HepG2 (cell line): ENCODE measurements around the gene CENPB. TPM values are rescaled to one million over a fixed set of nuclear protein-coding genes. Genes with fewer than 3 reads are reported as not detected.
A peak's percentile ranks its signal among the peaks of the same experiment; 100 is the strongest.

Experiments
- CBFB ChIP-seq: sonication (generic); formaldehyde crosslinking; IDR thresholded peaks from 2 replicates; pipeline ENCODE4 v1.4.0; 2020; ENCODE audit warnings: missing genetic modification reagents
- CENPX ChIP-seq: sonication (generic); formaldehyde crosslinking; IDR thresholded peaks from 2 replicates; pipeline ENCODE4 v1.9.0; 2021; ENCODE audit warnings: mild to moderate bottlenecking, missing genetic modification reagents, moderate library complexity
- IRX3 ChIP-seq: sonication (generic); formaldehyde crosslinking; IDR thresholded peaks from 2 replicates; pipeline ENCODE4 v1.8.1; 2023; ENCODE audit warnings: mild to moderate bottlenecking, low read depth, missing genetic modification reagents, borderline replicate concordance
- KLF6 ChIP-seq: IDR thresholded peaks from 2 replicates; pipeline ENCODE4 v1.8.0; 2016; ENCODE audit warnings: missing biosample characterization, missing genetic modification reagents
- MEF2D ChIP-seq: sonication (generic); formaldehyde crosslinking; IDR thresholded peaks from 2 replicates; pipeline ENCODE4 v1.5.1; 2020; ENCODE audit warnings: mild to moderate bottlenecking, missing genetic modification reagents
- PHB2 ChIP-seq: fragments of 450-650 bp; IDR thresholded peaks from 2 replicates; pipeline ENCODE4 v1.6.1; 2018; ENCODE audit not compliant: partially characterized antibody
- STAT5B ChIP-seq: sonication (generic); formaldehyde crosslinking; IDR thresholded peaks from 2 replicates; pipeline ENCODE4 v1.4.0; 2020; ENCODE audit warnings: missing genetic modification reagents
- TCF7L2 ChIP-seq: IDR thresholded peaks from 2 replicates; pipeline ENCODE4 v1.6.1; 2011; ENCODE audit warnings: mild to moderate bottlenecking, low read depth, low read length, moderate library complexity
- ZKSCAN8 ChIP-seq: IDR thresholded peaks from 2 replicates; pipeline ENCODE4 v1.6.1; 2016; ENCODE audit warnings: borderline replicate concordance, missing genetic modification reagents, missing compliant biosample characterization
- ZNF10 ChIP-seq: sonication (generic); formaldehyde crosslinking; IDR thresholded peaks from 2 replicates; pipeline ENCODE4 v1.4.0; 2020; ENCODE audit warnings: mild to moderate bottlenecking, low read depth, missing genetic modification reagents, borderline replicate concordance
- ZNF251 ChIP-seq: sonication (generic); formaldehyde crosslinking; IDR thresholded peaks from 2 replicates; pipeline ENCODE4 v1.9.0; 2021; ENCODE audit warnings: mild to moderate bottlenecking, missing genetic modification reagents
- ZNF33B ChIP-seq: sonication (generic); formaldehyde crosslinking; IDR thresholded peaks from 2 replicates; pipeline ENCODE4 v1.5.1; 2020; ENCODE audit warnings: mild to moderate bottlenecking, missing genetic modification reagents
- ZNF34 ChIP-seq: sonication (generic); formaldehyde crosslinking; IDR thresholded peaks from 2 replicates; pipeline ENCODE4 v1.4.0; 2020; ENCODE audit warnings: mild to moderate bottlenecking, missing genetic modification reagents, borderline replicate concordance
- ZNF790 ChIP-seq: sonication (generic); formaldehyde crosslinking; IDR thresholded peaks from 2 replicates; pipeline ENCODE4 v1.8.0; 2022; ENCODE audit warnings: missing genetic modification reagents, mild to moderate bottlenecking, borderline replicate concordance
- ZZZ3 ChIP-seq: sonication (generic); formaldehyde crosslinking; IDR thresholded peaks from 2 replicates; pipeline ENCODE4 v1.4.0; 2020; ENCODE audit warnings: missing genetic modification reagents, mild to moderate bottlenecking, borderline replicate concordance
- polyA plus RNA-seq, 8 experiments: library from polyadenylated mRNA; depleted of rRNA in 3 of 8; stranded (reverse) in 7 of 8; unstranded in 1 of 8; fragments of >200 nt; fragmentation: Illumina TruSeq in 4 of 8; extraction: Trizol in 4 of 8; gene quantifications; 2 replicates each; pipeline versions ENCODE4 v1.2.1 to v1.2.3, GENCODE V29; 2011 to 2016; ENCODE audit warnings: low read depth in 4 of 8, missing spikeins in 1 of 8, mixed read lengths in 1 of 8; ENCODE audit not compliant: insufficient read depth in 1 of 8
- total RNA-seq, 5 experiments: library from RNA; depleted of rRNA; stranded (reverse); fragments of >200 nt; fragmentation: Illumina TruSeq; extraction: Trizol; gene quantifications; 2 replicates each; pipeline ENCODE4 v1.2.3, GENCODE V29; 2016; ENCODE audit warnings: low read depth in 1 of 5
- TF ChIP-seq, protein P1 (sequence below): sonication (generic); formaldehyde crosslinking; IDR thresholded peaks from 2 replicates; pipeline ENCODE4 v1.4.0; 2020; ENCODE audit warnings: mild to moderate bottlenecking, missing genetic modification reagents, borderline replicate concordance
- TF ChIP-seq, protein P2 (sequence below): sonication (generic); formaldehyde crosslinking; IDR thresholded peaks from 2 replicates; pipeline ENCODE4; 2020; ENCODE audit warnings: missing genetic modification reagents, mild to moderate bottlenecking, borderline replicate concordance
- TF ChIP-seq, protein P3 (sequence below): sonication (generic); formaldehyde crosslinking; IDR thresholded peaks from 2 replicates; pipeline ENCODE4 v1.4.0; 2020; ENCODE audit warnings: mild to moderate bottlenecking, missing genetic modification reagents
- TF ChIP-seq, protein P4 (sequence below): IDR thresholded peaks from 2 replicates; pipeline ENCODE4 v1.6.1; 2016; ENCODE audit warnings: missing compliant biosample characterization, missing genetic modification reagents, borderline replicate concordance

CENPB gene
- total and polyA plus RNA-seq, 2 of the 13 experiments (the other 11 are each of a cell fraction or from before 2014, with no cell fraction given): 10.4 to 54.5 TPM

DNA sequence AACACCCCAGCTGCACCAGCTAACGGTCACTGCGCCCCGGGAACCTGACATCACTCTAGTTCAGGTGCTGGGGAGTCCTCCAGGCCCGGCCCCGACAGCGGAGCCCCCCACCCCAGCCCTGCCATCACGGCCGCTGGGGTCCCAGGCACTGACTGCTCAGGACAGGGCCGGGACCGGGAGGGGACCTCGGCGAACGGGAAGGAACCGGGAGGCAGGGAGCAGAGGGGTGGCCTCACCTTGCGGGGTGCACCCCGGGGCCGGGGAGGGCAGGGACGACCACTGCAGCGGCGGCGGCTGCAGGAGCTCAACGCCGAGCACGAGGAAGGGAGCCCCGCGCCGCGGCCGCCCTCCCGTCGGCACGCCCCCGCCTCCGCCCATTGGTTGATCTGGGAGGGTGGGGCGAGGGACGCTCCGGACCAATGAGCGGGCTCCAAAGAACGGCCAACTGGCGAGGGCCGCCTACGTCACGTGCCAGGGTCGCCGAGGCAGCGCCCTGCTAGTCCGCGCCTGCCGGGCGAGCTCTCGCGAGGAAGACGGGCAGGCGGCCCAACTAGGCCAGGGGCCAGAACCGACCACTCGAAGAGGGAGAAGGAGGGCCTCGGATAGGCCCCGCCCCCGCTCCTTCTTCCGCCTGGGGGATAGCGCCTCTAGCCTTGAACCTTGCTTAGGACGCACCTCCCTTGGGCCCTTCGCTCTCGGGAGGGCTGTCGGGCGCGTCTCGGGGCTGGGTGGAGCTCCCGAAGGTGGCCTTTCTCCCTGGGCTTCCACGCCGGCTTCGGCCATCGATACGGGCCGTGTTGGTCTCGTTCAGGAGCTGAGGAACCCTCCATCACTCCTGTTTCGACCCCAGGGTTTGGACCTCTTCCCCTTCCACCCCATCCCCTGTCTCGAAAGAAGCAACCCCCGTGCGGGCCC is 18.9 kb downstream of the CENPB start, which contains the start of gene ADISSP (continued):
- TF ChIP-seq, protein P1, sequence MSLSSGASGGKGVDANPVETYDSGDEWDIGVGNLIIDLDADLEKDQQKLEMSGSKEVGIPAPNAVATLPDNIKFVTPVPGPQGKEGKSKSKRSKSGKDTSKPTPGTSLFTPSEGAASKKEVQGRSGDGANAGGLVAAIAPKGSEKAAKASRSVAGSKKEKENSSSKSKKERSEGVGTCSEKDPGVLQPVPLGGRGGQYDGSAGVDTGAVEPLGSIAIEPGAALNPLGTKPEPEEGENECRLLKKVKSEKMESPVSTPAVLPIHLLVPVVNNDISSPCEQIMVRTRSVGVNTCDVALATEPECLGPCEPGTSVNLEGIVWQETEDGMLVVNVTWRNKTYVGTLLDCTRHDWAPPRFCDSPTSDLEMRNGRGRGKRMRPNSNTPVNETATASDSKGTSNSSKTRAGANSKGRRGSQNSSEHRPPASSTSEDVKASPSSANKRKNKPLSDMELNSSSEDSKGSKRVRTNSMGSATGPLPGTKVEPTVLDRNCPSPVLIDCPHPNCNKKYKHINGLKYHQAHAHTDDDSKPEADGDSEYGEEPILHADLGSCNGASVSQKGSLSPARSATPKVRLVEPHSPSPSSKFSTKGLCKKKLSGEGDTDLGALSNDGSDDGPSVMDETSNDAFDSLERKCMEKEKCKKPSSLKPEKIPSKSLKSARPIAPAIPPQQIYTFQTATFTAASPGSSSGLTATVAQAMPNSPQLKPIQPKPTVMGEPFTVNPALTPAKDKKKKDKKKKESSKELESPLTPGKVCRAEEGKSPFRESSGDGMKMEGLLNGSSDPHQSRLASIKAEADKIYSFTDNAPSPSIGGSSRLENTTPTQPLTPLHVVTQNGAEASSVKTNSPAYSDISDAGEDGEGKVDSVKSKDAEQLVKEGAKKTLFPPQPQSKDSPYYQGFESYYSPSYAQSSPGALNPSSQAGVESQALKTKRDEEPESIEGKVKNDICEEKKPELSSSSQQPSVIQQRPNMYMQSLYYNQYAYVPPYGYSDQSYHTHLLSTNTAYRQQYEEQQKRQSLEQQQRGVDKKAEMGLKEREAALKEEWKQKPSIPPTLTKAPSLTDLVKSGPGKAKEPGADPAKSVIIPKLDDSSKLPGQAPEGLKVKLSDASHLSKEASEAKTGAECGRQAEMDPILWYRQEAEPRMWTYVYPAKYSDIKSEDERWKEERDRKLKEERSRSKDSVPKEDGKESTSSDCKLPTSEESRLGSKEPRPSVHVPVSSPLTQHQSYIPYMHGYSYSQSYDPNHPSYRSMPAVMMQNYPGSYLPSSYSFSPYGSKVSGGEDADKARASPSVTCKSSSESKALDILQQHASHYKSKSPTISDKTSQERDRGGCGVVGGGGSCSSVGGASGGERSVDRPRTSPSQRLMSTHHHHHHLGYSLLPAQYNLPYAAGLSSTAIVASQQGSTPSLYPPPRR (CRISPR knock-in tag): peak; percentile 36; the same call in 1 of the 2 replicates
- TF ChIP-seq, protein P2, sequence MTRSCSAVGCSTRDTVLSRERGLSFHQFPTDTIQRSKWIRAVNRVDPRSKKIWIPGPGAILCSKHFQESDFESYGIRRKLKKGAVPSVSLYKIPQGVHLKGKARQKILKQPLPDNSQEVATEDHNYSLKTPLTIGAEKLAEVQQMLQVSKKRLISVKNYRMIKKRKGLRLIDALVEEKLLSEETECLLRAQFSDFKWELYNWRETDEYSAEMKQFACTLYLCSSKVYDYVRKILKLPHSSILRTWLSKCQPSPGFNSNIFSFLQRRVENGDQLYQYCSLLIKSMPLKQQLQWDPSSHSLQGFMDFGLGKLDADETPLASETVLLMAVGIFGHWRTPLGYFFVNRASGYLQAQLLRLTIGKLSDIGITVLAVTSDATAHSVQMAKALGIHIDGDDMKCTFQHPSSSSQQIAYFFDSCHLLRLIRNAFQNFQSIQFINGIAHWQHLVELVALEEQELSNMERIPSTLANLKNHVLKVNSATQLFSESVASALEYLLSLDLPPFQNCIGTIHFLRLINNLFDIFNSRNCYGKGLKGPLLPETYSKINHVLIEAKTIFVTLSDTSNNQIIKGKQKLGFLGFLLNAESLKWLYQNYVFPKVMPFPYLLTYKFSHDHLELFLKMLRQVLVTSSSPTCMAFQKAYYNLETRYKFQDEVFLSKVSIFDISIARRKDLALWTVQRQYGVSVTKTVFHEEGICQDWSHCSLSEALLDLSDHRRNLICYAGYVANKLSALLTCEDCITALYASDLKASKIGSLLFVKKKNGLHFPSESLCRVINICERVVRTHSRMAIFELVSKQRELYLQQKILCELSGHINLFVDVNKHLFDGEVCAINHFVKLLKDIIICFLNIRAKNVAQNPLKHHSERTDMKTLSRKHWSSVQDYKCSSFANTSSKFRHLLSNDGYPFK (CRISPR knock-in tag): peak; percentile 88; the same call in 1 of the 2 replicates
- TF ChIP-seq, protein P3, sequence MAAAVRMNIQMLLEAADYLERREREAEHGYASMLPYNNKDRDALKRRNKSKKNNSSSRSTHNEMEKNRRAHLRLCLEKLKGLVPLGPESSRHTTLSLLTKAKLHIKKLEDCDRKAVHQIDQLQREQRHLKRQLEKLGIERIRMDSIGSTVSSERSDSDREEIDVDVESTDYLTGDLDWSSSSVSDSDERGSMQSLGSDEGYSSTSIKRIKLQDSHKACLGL (CRISPR knock-in tag): peak; percentile 97
- TF ChIP-seq, protein P4, sequence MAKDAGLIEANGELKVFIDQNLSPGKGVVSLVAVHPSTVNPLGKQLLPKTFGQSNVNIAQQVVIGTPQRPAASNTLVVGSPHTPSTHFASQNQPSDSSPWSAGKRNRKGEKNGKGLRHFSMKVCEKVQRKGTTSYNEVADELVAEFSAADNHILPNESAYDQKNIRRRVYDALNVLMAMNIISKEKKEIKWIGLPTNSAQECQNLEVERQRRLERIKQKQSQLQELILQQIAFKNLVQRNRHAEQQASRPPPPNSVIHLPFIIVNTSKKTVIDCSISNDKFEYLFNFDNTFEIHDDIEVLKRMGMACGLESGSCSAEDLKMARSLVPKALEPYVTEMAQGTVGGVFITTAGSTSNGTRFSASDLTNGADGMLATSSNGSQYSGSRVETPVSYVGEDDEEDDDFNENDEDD (CRISPR knock-in tag): peak; percentile 96
- TF ChIP-seq IRX3 (peak; percentile 91; the same call in 1 of the 2 replicates), ZNF251 (CRISPR knock-in tag) (0 out of 2 replicates have a peak, but pooled peaks have one; percentile 97), CENPX (CRISPR knock-in tag) (no peak), KLF6 (CRISPR knock-in tag) (peak; percentile 54), PHB2 (no peak), STAT5B (CRISPR knock-in tag) (no peak), ZZZ3 (CRISPR knock-in tag) (peak; percentile 84), CBFB (peak; percentile 69; the same call in 1 of the 2 replicates), ZNF33B (CRISPR knock-in tag) (peak; percentile 71), MEF2D (CRISPR knock-in tag) (no peak; the same call in 1 of the 2 replicates), ZNF10 (no peak), ZNF790 (CRISPR knock-in tag) (peak; percentile 98), ZNF34 (CRISPR knock-in tag) (no peak), ZKSCAN8 (CRISPR knock-in tag) (0 out of 2 replicates have a peak, but pooled peaks have one; percentile 19), TCF7L2 (no peak)
